Epithelial cell of esophagus (primary cell): Measurements from ENCODE around the gene OPN4.

Experiments
- DNase-seq: peaks from one replicate; pipeline ENCODE4 v3.0.0; 2010; ENCODE audit warnings: low read depth
- H3K4me3 ChIP-seq: 2 replicates; pipeline ENCODE4 v1.5.1; 2011; ENCODE audit warnings: mild to moderate bottlenecking, low read length, control low read depth
- CTCF ChIP-seq: IDR thresholded peaks from 2 replicates; pipeline ENCODE4 v1.5.1; 2011; ENCODE audit warnings: low read depth, mild to moderate bottlenecking, low read length, control low read depth, inconsistent platforms; ENCODE audit not compliant: insufficient read depth; ENCODE audit errors: missing control alignments

Gene OPN4

GRCh38 chr10:86663576-86664339 is 9.4 kb downstream of the OPN4 start:
- no peak for TF ChIP-seq CTCF
- no peak for DNase-seq
- no peak overlapping the region for H3K4me3 ChIP-seq

GRCh38 chr10:86664341-86665217 is 10.2 kb downstream of the OPN4 start:
- H3K4me3 ChIP-seq, result no peak overlapping the region
- no peak for DNase-seq
- no peak for TF ChIP-seq CTCF

- no peak for TF ChIP-seq CTCF
- DNase-seq, result no peak
These were observed 10.9 kb downstream of the OPN4 start for GRCh38 chr10:86665218-86665607.

GRCh38 chr10:86665868-86666267 is 11.5 kb downstream of the OPN4 start:
- TF ChIP-seq CTCF, result no peak
- DNase-seq, result no peak
- H3K4me3 ChIP-seq, result no peak overlapping the region

More at GRCh38 chr10:86665218-86665607, 10.9 kb downstream of the OPN4 start:
- no peak overlapping the region for H3K4me3 ChIP-seq

- H3K4me3 ChIP-seq, result no peak overlapping the region
- TF ChIP-seq CTCF, result no peak
- no peak for DNase-seq
These were observed 12.2 kb downstream of the OPN4 start for GRCh38 chr10:86666538-86666937.

- H3K4me3 ChIP-seq, result no peak overlapping the region
- no peak for DNase-seq
- no peak for TF ChIP-seq CTCF
These were observed 13.3 kb downstream of the OPN4 start for GRCh38 chr10:86667421-86668181.
